Keratinocyte (primary cell): ENCODE data around the gene SLC6A19. TPM values are rescaled to one million over a fixed set of nuclear protein-coding genes. Genes with fewer than 3 reads are reported as not detected.

Experiments used
- DNase-seq: peaks from one replicate; pipeline ENCODE4 v3.0.0-alpha.2; 2011; ENCODE audit warnings: low read depth, missing footprints, low spot score
- FAIRE-seq: peaks from 2 replicates; lab custom pipeline; 2011; peaks lifted over from hg19 to GRCh38; lab: Jason Lieb, UNC
- H2AFZ ChIP-seq: 2 replicates; pipeline ENCODE4 v1.6.0; 2012; ENCODE audit warnings: low read length, control low read depth, inconsistent platforms; ENCODE audit not compliant: control insufficient read depth
- H3K27ac ChIP-seq: 2 replicates; pipeline ENCODE4 v1.5.1; 2011; ENCODE audit warnings: low read length; ENCODE audit not compliant: control insufficient read depth, insufficient read depth
- H3K27me3 ChIP-seq: 3 replicates; pipeline ENCODE4 v1.6.0; 2011; ENCODE audit warnings: low read length; ENCODE audit not compliant: control insufficient read depth, insufficient read depth; ENCODE audit errors: extremely low read depth
- H3K36me3 ChIP-seq, 2 experiments: 2 replicates in 1 of 2; 3 replicates in 1 of 2; pipeline ENCODE4 v1.5.1; 2011; ENCODE audit warnings: low read length in 2 of 2, mild to moderate bottlenecking in 1 of 2; ENCODE audit not compliant: control insufficient read depth in 2 of 2, insufficient read depth in 2 of 2; ENCODE audit errors: extremely low read depth in 1 of 2
- H3K4me1 ChIP-seq: 3 replicates; pipeline ENCODE4 v1.5.1; 2011; ENCODE audit warnings: low read length; ENCODE audit not compliant: control insufficient read depth, insufficient read depth; ENCODE audit errors: extremely low read depth
- H3K4me2 ChIP-seq: 3 replicates; pipeline ENCODE4 v1.6.0; 2011; ENCODE audit warnings: low read depth, low read length; ENCODE audit not compliant: control insufficient read depth, insufficient read depth; ENCODE audit errors: extremely low read depth
- H3K4me3 ChIP-seq, 3 experiments: fragments of 200-600 bp in 1 of 3; sonication (generic) in 1 of 3; 2 replicates in 2 of 3; 3 replicates in 1 of 3; pipeline ENCODE4 v1.5.1; 2011 to 2016; ENCODE audit warnings: low read length in 3 of 3, mild to moderate bottlenecking in 3 of 3, control low read depth in 2 of 3, inconsistent platforms in 1 of 3, low read depth in 1 of 3, mixed read lengths in 1 of 3, mixed run types in 1 of 3, moderate library complexity in 1 of 3; ENCODE audit not compliant: control insufficient read depth in 2 of 3, insufficient read depth in 2 of 3; ENCODE audit errors: extremely low read depth in 1 of 3
- H3K79me2 ChIP-seq: 2 replicates; pipeline ENCODE4 v1.6.0; 2012; ENCODE audit warnings: low read length; ENCODE audit not compliant: control insufficient read depth, insufficient read depth
- H3K9ac ChIP-seq: 3 replicates; pipeline ENCODE4 v1.6.0; 2011; ENCODE audit warnings: low read length; ENCODE audit not compliant: control insufficient read depth, insufficient read depth; ENCODE audit errors: extremely low read depth
- H3K9me1 ChIP-seq: 3 replicates; pipeline ENCODE4 v1.6.0; 2011; ENCODE audit warnings: low read length; ENCODE audit not compliant: control insufficient read depth, insufficient read depth; ENCODE audit errors: extremely low read depth
- H3K9me3 ChIP-seq: 2 replicates; pipeline ENCODE4 v1.5.1; 2012; ENCODE audit warnings: low read depth, low read length; ENCODE audit not compliant: control insufficient read depth
- H4K20me1 ChIP-seq: 3 replicates; pipeline ENCODE4 v1.6.0; 2011; ENCODE audit warnings: low read length; ENCODE audit not compliant: control insufficient read depth, insufficient read depth; ENCODE audit errors: extremely low read depth
- EZH2 ChIP-seq: IDR thresholded peaks from one replicate; pipeline ENCODE4 v1.6.1; 2012; ENCODE audit warnings: inconsistent platforms, mild to moderate bottlenecking, low read length, moderate library complexity
- dilution Hi-C: fragments of 300-500 bp; cut with MboI; formaldehyde crosslinking; loops from one replicate; pipeline ENCODE4 v1.7.0; 2020; ENCODE audit warnings: low sequenced_read_pairs; ENCODE audit not compliant: extremely low pct_ligation_motif_present
- polyA plus RNA-seq, 5 experiments: library from polyadenylated mRNA; depleted of rRNA in 3 of 5; stranded (reverse) in 3 of 5; stranded (forward) in 1 of 5; unstranded in 1 of 5; fragments of >200 nt; gene quantifications; 1 replicate in 1 of 5; 2 replicates in 3 of 5; 3 replicates in 1 of 5; pipeline versions ENCODE4 v1.2.1 to v1.2.3, GENCODE V29; 2011 to 2012; ENCODE audit warnings: missing spikeins in 2 of 5, low read depth in 1 of 5, low replicate concordance in 1 of 5
- TF ChIP-seq, protein P1 (sequence below), 3 experiments: IDR thresholded peaks in 1 of 3; conservative IDR thresholded peaks in 1 of 3; optimal IDR thresholded peaks in 1 of 3; 2 replicates in 2 of 3; 3 replicates in 1 of 3; pipeline versions ENCODE3 to v1.5.1; 2011; ENCODE audit warnings: low read length in 3 of 3, mild to moderate bottlenecking in 3 of 3, moderate library complexity in 2 of 3, control low read depth in 1 of 3, inconsistent platforms in 1 of 3; ENCODE audit not compliant: insufficient read depth in 2 of 3; ENCODE audit errors: extremely low read depth in 1 of 3

Gene SLC6A19
- polyA plus RNA-seq, 1 donor (not counting 4 experiments of a cell fraction or from before 2014, with no cell fraction given), result not detected

DNA sequence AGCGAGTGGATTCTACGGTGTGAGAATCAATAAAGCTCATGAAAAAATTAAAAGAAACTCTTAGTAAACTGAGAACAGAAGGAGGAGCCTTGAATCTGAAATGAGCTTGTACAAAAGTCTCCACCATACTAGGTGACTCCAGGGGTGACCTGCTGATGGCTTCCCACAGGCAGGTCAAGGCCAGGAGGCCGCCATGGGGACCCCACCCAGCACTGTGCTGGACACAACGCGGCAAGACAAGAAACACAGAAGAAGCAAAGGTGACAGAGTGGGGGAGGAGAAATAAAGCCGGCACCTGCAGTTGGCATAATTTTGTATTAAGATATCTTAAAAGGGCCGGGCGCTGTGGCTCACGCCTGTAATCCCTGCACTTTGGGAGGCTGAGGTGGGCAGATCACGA lies 12.1 kb upstream of the SLC6A19 start:
- Histone ChIP-seq H4K20me1 (no peaks in the 10 kb centered on the region), H3K4me3 (no peak overlapping the region), H3K9me1 (no peaks in the 10 kb centered on the region), H3K9me3 (no peaks in the 10 kb centered on the region), H3K4me2 (no peak overlapping the region), H3K4me1 (no peaks in the 10 kb centered on the region), H3K79me2 (no peaks in the 10 kb centered on the region), H3K27ac (no peak overlapping the region), H2AFZ (no peak overlapping the region), H3K36me3 (no peaks in the 10 kb centered on the region), H3K9ac (no peak overlapping the region), H3K27me3 (no peaks in the 10 kb centered on the region)
- TF ChIP-seq, protein P1, sequence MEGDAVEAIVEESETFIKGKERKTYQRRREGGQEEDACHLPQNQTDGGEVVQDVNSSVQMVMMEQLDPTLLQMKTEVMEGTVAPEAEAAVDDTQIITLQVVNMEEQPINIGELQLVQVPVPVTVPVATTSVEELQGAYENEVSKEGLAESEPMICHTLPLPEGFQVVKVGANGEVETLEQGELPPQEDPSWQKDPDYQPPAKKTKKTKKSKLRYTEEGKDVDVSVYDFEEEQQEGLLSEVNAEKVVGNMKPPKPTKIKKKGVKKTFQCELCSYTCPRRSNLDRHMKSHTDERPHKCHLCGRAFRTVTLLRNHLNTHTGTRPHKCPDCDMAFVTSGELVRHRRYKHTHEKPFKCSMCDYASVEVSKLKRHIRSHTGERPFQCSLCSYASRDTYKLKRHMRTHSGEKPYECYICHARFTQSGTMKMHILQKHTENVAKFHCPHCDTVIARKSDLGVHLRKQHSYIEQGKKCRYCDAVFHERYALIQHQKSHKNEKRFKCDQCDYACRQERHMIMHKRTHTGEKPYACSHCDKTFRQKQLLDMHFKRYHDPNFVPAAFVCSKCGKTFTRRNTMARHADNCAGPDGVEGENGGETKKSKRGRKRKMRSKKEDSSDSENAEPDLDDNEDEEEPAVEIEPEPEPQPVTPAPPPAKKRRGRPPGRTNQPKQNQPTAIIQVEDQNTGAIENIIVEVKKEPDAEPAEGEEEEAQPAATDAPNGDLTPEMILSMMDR (optimal IDR thresholded peaks at IDR 0.05 in 1 of 3, IDR thresholded peaks at IDR 0.05 in 1 of 3, conservative IDR thresholded peaks at IDR 0.05 in 1 of 3; ENCODE audit: extremely low read depth in 1 of 3, insufficient read depth in 2 of 3, low read length in 3 of 3), result no peak
- TF ChIP-seq EZH2, result no peak
- FAIRE-seq (no peak), DNase-seq (no peak)
- dilution Hi-C loops, result no loop called here

- Histone ChIP-seq H3K4me1 (no peaks in the 10 kb centered on the region), H3K79me2 (no peaks in the 10 kb centered on the region), H3K9ac (no peak overlapping the region), H4K20me1 (no peaks in the 10 kb centered on the region), H3K9me1 (no peaks in the 10 kb centered on the region), H3K27ac (no peak overlapping the region), H3K27me3 (no peaks in the 10 kb centered on the region), H3K9me3 (no peaks in the 10 kb centered on the region), H2AFZ (no peak overlapping the region), H3K4me3 (no peak overlapping the region), H3K4me2 (no peak overlapping the region), H3K36me3 (no peaks in the 10 kb centered on the region)
- DNase-seq, result no peak
- no peak for FAIRE-seq
- dilution Hi-C loops, result no loop called here
- no peak for TF ChIP-seq EZH2
- TF ChIP-seq, protein P1 (optimal IDR thresholded peaks at IDR 0.05 in 1 of 3, IDR thresholded peaks at IDR 0.05 in 1 of 3, conservative IDR thresholded peaks at IDR 0.05 in 1 of 3; ENCODE audit: extremely low read depth in 1 of 3, insufficient read depth in 2 of 3, low read length in 3 of 3), result no peak
Measured at GRCh38 chr5:1190278-1190677, 11.1 kb upstream of the SLC6A19 start.
